ENCODE results near the gene LRCH4. TPM values are rescaled to one million over a fixed set of nuclear protein-coding genes. Genes with fewer than 3 reads are reported as not detected.
"Not testable (repeated sequence)": the region's sequence is repeated elsewhere in the genome, so short reads cannot be mapped to it uniquely, and the experiment has no call there.

Gene LRCH4
- total and polyA plus RNA-seq, 9 of the 15 experiments (the other 6 are each of a cell fraction or from before 2014, with no cell fraction given), result 0.06 to 63.3 (median 15.0) TPM

DNA sequence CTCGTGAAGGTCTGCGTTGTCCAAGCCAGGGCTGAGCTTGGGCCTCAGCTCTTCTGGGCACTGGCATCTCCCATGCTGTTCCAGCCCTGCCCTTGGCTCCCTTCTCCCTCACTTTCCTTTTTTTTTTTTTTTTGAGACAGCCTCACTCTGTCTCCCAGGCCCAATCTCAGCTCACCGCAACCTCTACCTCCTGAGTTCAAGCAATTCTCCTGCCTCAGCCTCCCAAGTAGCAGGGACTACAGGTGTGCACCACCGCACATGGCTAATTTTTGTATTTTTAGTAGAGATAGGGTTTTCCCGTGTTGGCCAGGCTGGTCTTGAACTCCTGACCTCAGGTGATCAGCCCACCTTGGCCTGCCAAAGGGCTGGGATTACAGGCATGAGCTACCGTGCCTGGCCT, 21.5 kb downstream of the LRCH4 start:
- CTCF ChIA-PET (ENCODE audit: low intra/inter-chr PET ratio), result interaction anchor here (0.7 to 1.9 kb wide), 4 partner anchors 23 to 161 kb away, joined by 3 to 9 read pairs (median 5); no protein-coding TSS in a partner anchor
- not testable (repeated sequence) for H3K4me3 ChIP-seq; H3K27ac ChIP-seq (ENCODE audit: extremely low read depth, low read depth, low read length); BruUV-seq (replicated peaks); H3K9me3 ChIP-seq (replicated peaks; ENCODE audit: control insufficient read depth, insufficient read depth, low read depth, low read length); H4K20me1 ChIP-seq (replicated peaks; ENCODE audit: control insufficient read depth, insufficient read depth, low read length); H3K4me2 ChIP-seq (ENCODE audit: insufficient read depth, low read length); ATAC-seq; H3K9ac ChIP-seq (ENCODE audit: insufficient read depth in 1 of 2, low read depth in 2 of 2, low read length in 2 of 2); DNase-seq (ENCODE audit: extremely low read depth in 1 of 4, low spot score in 3 of 4); H3K27me3 ChIP-seq (ENCODE audit: control insufficient read depth in 2 of 2, insufficient read depth in 2 of 2, low read length in 2 of 2); H2AFZ ChIP-seq (ENCODE audit: low read depth, low read length); H3K9me1 ChIP-seq (ENCODE audit: control insufficient read depth, insufficient read depth, low read length); H3K79me2 ChIP-seq (ENCODE audit: control insufficient read depth, insufficient read depth, low read length)
- TF ChIP-seq SMARCA5 (IDR thresholded peaks at IDR 0.05), result peak; percentile 64; the same call in 1 of the 2 replicates
- peak; percentile 77 for TF ChIP-seq BCOR (IDR thresholded peaks at IDR 0.05)
- 0 out of 2 replicates have a peak, but pooled peaks have one; percentile 17 for TF ChIP-seq HLTF (IDR thresholded peaks at IDR 0.05)
- TF ChIP-seq, protein P1, sequence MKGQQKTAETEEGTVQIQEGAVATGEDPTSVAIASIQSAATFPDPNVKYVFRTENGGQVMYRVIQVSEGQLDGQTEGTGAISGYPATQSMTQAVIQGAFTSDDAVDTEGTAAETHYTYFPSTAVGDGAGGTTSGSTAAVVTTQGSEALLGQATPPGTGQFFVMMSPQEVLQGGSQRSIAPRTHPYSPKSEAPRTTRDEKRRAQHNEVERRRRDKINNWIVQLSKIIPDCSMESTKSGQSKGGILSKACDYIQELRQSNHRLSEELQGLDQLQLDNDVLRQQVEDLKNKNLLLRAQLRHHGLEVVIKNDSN (CRISPR knock-in tag; IDR thresholded peaks at IDR 0.05), result 0 out of 2 replicates have a peak, but pooled peaks have one; percentile 5
- TF ChIP-seq TARDBP (IDR thresholded peaks at IDR 0.05), result 0 out of 2 replicates have a peak, but pooled peaks have one; percentile 7
- Histone ChIP-seq H3K36me3 (ENCODE audit: control insufficient read depth, insufficient read depth, low read length) (peaks cover 13% of the 10 kb centered on the region; the same call in 1 of the 3 replicates), H3K4me1 (replicated peaks in 1 of 2; ENCODE audit: control insufficient read depth in 2 of 2, insufficient read depth in 2 of 2, low read length in 2 of 2) (peaks cover 6 to 43% of the 10 kb centered on the region in 2 experiments; a peak in 4 of 5 replicates)
- intact Hi-C loops (cut with micrococcal nuclease) (loop anchor here (1.0 to 2.0 kb wide), 2 partner anchors 127 to 160 kb away; no protein-coding TSS in a partner anchor), in situ Hi-C loops (cut with MboI) (loop anchor here (25.0 kb wide), 1 partner anchor 102 kb away; the partner anchor contains the start of gene SPACDR)
- POLR2A ChIA-PET, result interaction anchor here (0.7 to 1.2 kb wide), 3 partner anchors 20 to 1999 kb away, joined by 3 to 6 read pairs (median 3); partner anchors contain the start of genes FBXO24 and LRCH4
- peak; percentile 62 for FAIRE-seq
- WGBS (ENCODE audit: insufficient coverage, low coverage, missing lambda C conversion rate), result 66% methylated on average over 3 of the region's 6 CpGs

Measured in K562 (cell line).